Measurements from ENCODE around the gene MORC1.
"Not testable (repeated sequence)": the region's sequence is repeated elsewhere in the genome, so short reads cannot be mapped to it uniquely, and the experiment has no call there.

Gene MORC1

GRCh38 chr3:109117939-109118338 lies at the start of gene MORC1:
Gene MORC1 (minus strand): TSS chr3:109118134. CDS start chr3:109118059, 75 bp downstream.
- DNase-seq, result no peak

GRCh38 chr3:109165905-109166304 lies 48.0 kb upstream of the MORC1 start:
- no peak for DNase-seq

GRCh38 chr3:109161487-109162123 lies 43.7 kb upstream of the MORC1 start:
- no peak for DNase-seq

GRCh38 chr3:109155828-109156227 lies 37.9 kb upstream of the MORC1 start:
- DNase-seq, result no peak

GRCh38 chr3:109154979-109155378 lies 37.0 kb upstream of the MORC1 start:
- no peak for DNase-seq

GRCh38 chr3:109152320-109152719 lies 34.4 kb upstream of the MORC1 start:
- DNase-seq, result no peak

GRCh38 chr3:109149078-109149477 lies 31.1 kb upstream of the MORC1 start:
- no peak for DNase-seq

GRCh38 chr3:109143646-109144045 lies 25.7 kb upstream of the MORC1 start:
- DNase-seq, result no peak

GRCh38 chr3:109140318-109140717 lies 22.4 kb upstream of the MORC1 start:
- no peak for DNase-seq

GRCh38 chr3:109137761-109138160 lies 19.8 kb upstream of the MORC1 start:
- no peak for DNase-seq

- DNase-seq, result no peak
Observed at GRCh38 chr3:109136523-109136922, 18.6 kb upstream of the MORC1 start, which contains the start of gene C3orf85. Gene C3orf85 (plus strand): TSS chr3:109136719. CDS start chr3:109136848, 129 bp downstream.

- DNase-seq, result not testable (repeated sequence)
Observed at GRCh38 chr3:109133474-109133816, 15.5 kb upstream of the MORC1 start.

GRCh38 chr3:109132801-109133473 lies 15.0 kb upstream of the MORC1 start:
- DNase-seq, result no peak

GRCh38 chr3:109131276-109131675 lies 13.3 kb upstream of the MORC1 start:
- peak; percentile 16 for DNase-seq

- no peak for DNase-seq
Observed at GRCh38 chr3:109127553-109127952, 9.6 kb upstream of the MORC1 start.

GRCh38 chr3:109125902-109126301 lies 8.0 kb upstream of the MORC1 start:
- no peak for DNase-seq

- DNase-seq, result no peak
Observed at GRCh38 chr3:109122690-109123089, 4.8 kb upstream of the MORC1 start.

GRCh38 chr3:109118584-109118983 lies 650 bp upstream of the MORC1 start:
- no peak for DNase-seq

- no peak for DNase-seq
Observed at GRCh38 chr3:109116031-109116430, 1.9 kb downstream of the MORC1 start.

- no peak for DNase-seq
Observed at GRCh38 chr3:109115451-109115850, 2.5 kb downstream of the MORC1 start.

GRCh38 chr3:109114746-109115145 lies 3.2 kb downstream of the MORC1 start:
- DNase-seq, result no peak

GRCh38 chr3:109112946-109113760 lies 4.8 kb downstream of the MORC1 start:
- no peak for DNase-seq

- DNase-seq, result no peak
Observed at GRCh38 chr3:109109574-109109973, 8.4 kb downstream of the MORC1 start.

All from retina (tissue), 1 donor.